AG09309 (cell line): Measurements from ENCODE around the gene PAX5.

Experiments used
- DNase-seq: peaks from one replicate; pipeline ENCODE4 v3.0.0-alpha.2; 2010; ENCODE audit warnings: low read depth
- H3K4me3 ChIP-seq: 2 replicates; pipeline ENCODE4 v1.5.1; 2011; ENCODE audit warnings: mild to moderate bottlenecking, low read depth, low read length, moderate library complexity; ENCODE audit not compliant: control insufficient read depth
- CTCF ChIP-seq: IDR thresholded peaks from 2 replicates; pipeline ENCODE4 v1.5.1; 2011; ENCODE audit warnings: mild to moderate bottlenecking, low read depth, low read length, inconsistent platforms; ENCODE audit not compliant: insufficient read depth, control insufficient read depth; ENCODE audit errors: missing control alignments

The PAX5 gene

GRCh38 chr9:37031902-37032301 is 2.2 kb downstream of the PAX5 start:
- TF ChIP-seq CTCF, result no peak
- DNase-seq, result no peak
- no peak overlapping the region for H3K4me3 ChIP-seq

GRCh38 chr9:37031081-37031480 is 3.0 kb downstream of the PAX5 start:
- DNase-seq, result no peak
- H3K4me3 ChIP-seq, result no peak overlapping the region
- no peak for TF ChIP-seq CTCF

- no peak for DNase-seq
- no peak for TF ChIP-seq CTCF
- H3K4me3 ChIP-seq, result no peak overlapping the region
These were observed 3.5 kb downstream of the PAX5 start for GRCh38 chr9:37030611-37030939.

GRCh38 chr9:37029776-37030610 is 4.1 kb downstream of the PAX5 start:
- DNase-seq, result no peak
- no peak overlapping the region for H3K4me3 ChIP-seq
- no peak for TF ChIP-seq CTCF

GRCh38 chr9:37029304-37029775 is 4.7 kb downstream of the PAX5 start:
- no peak overlapping the region for H3K4me3 ChIP-seq
- DNase-seq, result no peak
- no peak for TF ChIP-seq CTCF

- DNase-seq, result no peak
- H3K4me3 ChIP-seq, result no peak overlapping the region
- TF ChIP-seq CTCF, result no peak
These were observed 5.5 kb downstream of the PAX5 start for GRCh38 chr9:37028420-37029031.
